ENCODE data around the gene MARK1. TPM values are rescaled to one million over a fixed set of nuclear protein-coding genes. Genes with fewer than 3 reads are reported as not detected.

The MARK1 gene
- total and polyA plus RNA-seq, 10 of the 15 experiments (the other 5 are each of a cell fraction or from before 2014, with no cell fraction given), result 0.02 to 0.67 (median 0.12) TPM; not detected in 6

- DNase-seq (ENCODE audit: low read depth, low spot score), result no peak
- Histone ChIP-seq H3K9me3 (replicated peaks; ENCODE audit: control insufficient read depth, insufficient read depth, low read length) (no peaks in the 10 kb centered on the region), H2AFZ (ENCODE audit: control insufficient read depth, low read depth, low read length) (no peak overlapping the region), H3K4me1 (ENCODE audit: control insufficient read depth, insufficient read depth, low read length) (no peaks in the 10 kb centered on the region), H3K4me3 (no peak overlapping the region), H3K79me2 (ENCODE audit: control insufficient read depth, insufficient read depth, low read length) (no peaks in the 10 kb centered on the region), H3K4me2 (ENCODE audit: control insufficient read depth, insufficient read depth) (no peak overlapping the region), H3K9ac (ENCODE audit: control insufficient read depth, insufficient read depth, low read length) (no peak overlapping the region), H4K20me1 (ENCODE audit: control insufficient read depth, insufficient read depth) (no peaks in the 10 kb centered on the region), H3K27me3 (replicated peaks in 1 of 2; ENCODE audit: control insufficient read depth in 2 of 2, insufficient read depth in 2 of 2, low read length in 1 of 2) (0 out of 4 replicates have a peak, but pooled peaks cover 0 to 1% of the 10 kb centered on the region in 2 experiments), H3K36me3 (ENCODE audit: control insufficient read depth in 2 of 2, insufficient read depth in 2 of 2, low read length in 1 of 2) (no peaks in the 10 kb centered on the region), H3K27ac (ENCODE audit: control insufficient read depth, insufficient read depth) (no peak overlapping the region)
- SMC1A ChIA-PET (ENCODE audit: uncharacterized antibody, unreplicated experiment), result no interaction called here
- POLR2A ChIA-PET, result no interaction called here
- RAD21 ChIA-PET (ENCODE audit: unreplicated experiment), result no interaction called here
- CTCF ChIA-PET, result no interaction called here
- no TSS peak for BruUV-seq (replicated peaks)
- WGBS (ENCODE audit: insufficient coverage, insufficient replicate concordance, low lambda C conversion rate, missing lambda C conversion rate), result 75% methylated on average over 5 of the region's 5 CpGs
- in situ Hi-C loops (cut with MboI), result loop anchor here (10.0 kb wide), 1 partner anchor 87 kb away; no protein-coding TSS in a partner anchor
- no peak for ATAC-seq
- FAIRE-seq, result no peak
- intact Hi-C loops (cut with micrococcal nuclease; ENCODE audit: unreplicated experiment), result no loop called here
- no peak for TF ChIP-seq TCF7 (IDR thresholded peaks at IDR 0.05; ENCODE audit: borderline replicate concordance)
- TF ChIP-seq PRDM15 (CRISPR knock-in tag; IDR thresholded peaks at IDR 0.05), result no peak
- no peak for TF ChIP-seq MXI1 (IDR thresholded peaks at IDR 0.05; ENCODE audit: low read depth, low read length)
- TF ChIP-seq ZBTB33 (IDR thresholded peaks at IDR 0.05), result no peak
- no peak for TF ChIP-seq MTA2 (IDR thresholded peaks at IDR 0.05; ENCODE audit: low read depth)
- TF ChIP-seq BCL3 (IDR thresholded peaks at IDR 0.05; ENCODE audit: borderline replicate concordance, insufficient read depth, low read depth, low read length, poor library complexity, severe bottlenecking), result no peak
- TF ChIP-seq IRF3 (IDR thresholded peaks at IDR 0.05), result no peak
- no peak for TF ChIP-seq CUX1 (IDR thresholded peaks at IDR 0.05; ENCODE audit: insufficient replicate concordance, low read depth, low read length)
These were observed 159.9 kb downstream of the MARK1 start for GRCh38 chr1:220687809-220688208.

All from GM12878 (cell line).